OCI-LY7 (cell line): ENCODE measurements around the gene ACTN1. TPM values are rescaled to one million over a fixed set of nuclear protein-coding genes. Genes with fewer than 3 reads are reported as not detected.

Experiments used
- BruUV-seq: library from RNA; stranded (reverse); fragments of 400-500 nt; replicated peaks from 2 replicates; lab custom pipeline; 2021; lab: Mats Ljungman, UMichigan
- CTCF ChIA-PET: fragments of 300-600 bp; sonication (Branson Sonifier 250); formaldehyde crosslinking; loops from one replicate; lab custom pipeline; 2022; ENCODE audit warnings: antibody characterized with exemption; ENCODE audit not compliant: unreplicated experiment; lab: Charles Lee
- POLR2A ChIA-PET: fragments of 300-600 bp; sonication (Branson Sonifier 250); formaldehyde crosslinking; loops from one replicate; lab custom pipeline; 2022; ENCODE audit warnings: antibody characterized with exemption; lab: Charles Lee
- DNase-seq: peaks from one replicate; pipeline ENCODE4 v3.0.0-alpha.2; 2015; ENCODE audit warnings: low spot score
- H2AFZ ChIP-seq: fragments of 200-600 bp; sonication (generic), shearing (Covaris generic); 2 replicates; pipeline ENCODE4 v1.6.1; 2014; ENCODE audit warnings: mild to moderate bottlenecking, antibody characterized with exemption, low read length, moderate library complexity
- H3K27ac ChIP-seq: fragments of 200-600 bp; sonication (generic); 2 replicates; pipeline ENCODE4 v1.5.1; 2014; ENCODE audit warnings: mixed run types, low read depth, mild to moderate bottlenecking, moderate library complexity, low read length, inconsistent platforms; ENCODE audit not compliant: poor library complexity, severe bottlenecking
- H3K36me3 ChIP-seq: fragments of 200-600 bp; sonication (generic); 2 replicates; pipeline ENCODE4 v1.6.1; 2014; ENCODE audit warnings: mild to moderate bottlenecking, antibody characterized with exemption, low read length, moderate library complexity, mixed read lengths; ENCODE audit not compliant: insufficient read depth
- H3K4me1 ChIP-seq: fragments of 200-600 bp; sonication (generic); 2 replicates; pipeline ENCODE4 v1.5.1; 2014; ENCODE audit warnings: mild to moderate bottlenecking, low read length; ENCODE audit not compliant: insufficient read depth, poor library complexity, severe bottlenecking
- H3K4me2 ChIP-seq: fragments of 200-600 bp; sonication (generic); 2 replicates; pipeline ENCODE4 v1.6.1; 2014; ENCODE audit warnings: mild to moderate bottlenecking, low read length
- H3K4me3 ChIP-seq: fragments of 200-600 bp; sonication (generic); 2 replicates; pipeline ENCODE4 v1.5.1; 2014; ENCODE audit warnings: mild to moderate bottlenecking, low read depth, low read length; ENCODE audit not compliant: poor library complexity, severe bottlenecking
- H3K79me2 ChIP-seq: fragments of 200-600 bp; sonication (generic); 2 replicates; pipeline ENCODE4 v1.6.1; 2016; ENCODE audit warnings: low read depth, mild to moderate bottlenecking, low read length, moderate library complexity, mixed read lengths; ENCODE audit not compliant: insufficient read depth
- H3K9me2 ChIP-seq: fragments of 200-600 bp; sonication (generic); 2 replicates; pipeline ENCODE4 v1.6.1; 2016; ENCODE audit warnings: mild to moderate bottlenecking, low read length, mixed read lengths; ENCODE audit not compliant: insufficient read depth
- H3K9me3 ChIP-seq: fragments of 200-600 bp; sonication (generic); 2 replicates; pipeline ENCODE4 v1.6.1; 2014; ENCODE audit warnings: mild to moderate bottlenecking, mixed run types, low read length, mixed read lengths
- H4K20me1 ChIP-seq: fragments of 200-600 bp; sonication (generic); 2 replicates; pipeline ENCODE4 v1.6.1; 2014; ENCODE audit warnings: mild to moderate bottlenecking, antibody characterized with exemption, low read length, moderate library complexity, mixed read lengths; ENCODE audit not compliant: insufficient read depth
- EZH2phosphoT487 ChIP-seq: fragments of 200-600 bp; sonication (generic); IDR thresholded peaks from 2 replicates; pipeline ENCODE4 v1.6.1; 2018; ENCODE audit warnings: low read depth, borderline replicate concordance, mild to moderate bottlenecking, mixed run types, antibody characterized with exemption, low read length, moderate library complexity, mixed read lengths
- intact Hi-C: fragments of 100-400 bp; cut with micrococcal nuclease; formaldehyde crosslinking; loops from one replicate; pipeline ENCODE4 v1.10.0; 2022; ENCODE audit not compliant: unreplicated experiment
- total RNA-seq, 2 experiments: library from RNA; depleted of rRNA in 1 of 2; stranded (reverse); fragments of >200 nt in 1 of 2; shearing (Covaris generic) in 1 of 2; gene quantifications; 2 replicates each; pipeline ENCODE4 v1.2.3, GENCODE V29; 2014 to 2022
- TF ChIP-seq, protein P1 (sequence below): fragments of 200-600 bp; sonication (generic); conservative IDR thresholded peaks from 2 replicates; pipeline ENCODE4 v1.5.1; 2014; ENCODE audit warnings: mild to moderate bottlenecking, antibody characterized with exemption, low read length, moderate library complexity, mixed read lengths

The ACTN1 gene
- total RNA-seq, 2 experiments from 2014 or later = 0.51 to 1.8 TPM

DNA sequence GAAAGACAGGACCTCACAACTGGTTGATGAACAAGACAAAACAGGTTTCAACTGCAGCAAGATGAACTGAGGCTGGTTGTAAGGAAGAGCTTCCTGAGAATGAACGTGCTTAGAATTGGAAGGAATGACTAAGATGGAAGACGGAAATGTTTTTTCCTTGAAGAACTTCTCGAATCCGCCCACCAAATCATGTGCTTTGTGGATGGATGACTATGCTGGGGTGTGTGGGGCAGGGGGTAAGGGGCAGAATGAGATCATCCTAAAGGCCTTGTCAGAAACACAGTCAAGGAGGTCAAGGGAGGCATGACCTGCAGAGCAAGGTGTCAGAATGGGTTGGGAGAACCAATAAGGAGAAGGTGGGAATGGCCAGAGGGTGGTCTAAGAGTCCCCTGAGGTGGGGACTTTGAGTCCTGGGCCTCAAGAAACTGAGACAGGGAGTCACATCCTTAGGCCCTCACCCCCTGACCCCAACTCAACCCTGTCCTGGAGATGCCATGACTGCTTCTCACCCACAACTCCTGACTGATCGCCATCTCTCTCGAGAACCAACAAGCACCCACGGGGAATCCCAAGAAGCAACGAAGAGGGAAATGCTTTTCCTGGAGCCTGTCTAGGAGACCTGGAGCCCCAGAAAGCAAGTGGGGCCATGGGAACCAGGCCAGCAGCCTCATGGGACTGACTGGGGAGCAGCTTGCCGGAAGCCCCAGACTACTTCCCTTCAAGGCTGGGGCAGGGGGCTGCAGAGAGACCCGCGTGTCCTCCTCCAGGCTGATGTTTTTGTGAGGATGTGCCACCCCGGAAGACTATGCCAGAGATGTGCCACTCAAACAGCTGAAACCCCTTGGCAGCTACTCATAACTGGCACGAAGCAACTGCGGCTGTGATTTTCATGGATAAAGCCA lies 84.0 kb downstream of the ACTN1 start:
- intact Hi-C loops = no loop called here
- Histone ChIP-seq H3K27ac (no peak overlapping the region), H3K4me3 (no peak overlapping the region), H4K20me1 (no peaks in the 10 kb centered on the region), H3K79me2 (no peaks in the 10 kb centered on the region), H2AFZ (no peak overlapping the region), H3K9me3 (no peaks in the 10 kb centered on the region), H3K9me2 (no peaks in the 10 kb centered on the region), H3K4me1 (no peaks in the 10 kb centered on the region), H3K4me2 (no peak overlapping the region), H3K36me3 (no peaks in the 10 kb centered on the region)
- TF ChIP-seq EZH2phosphoT487 = no peak
- TF ChIP-seq, protein P1, sequence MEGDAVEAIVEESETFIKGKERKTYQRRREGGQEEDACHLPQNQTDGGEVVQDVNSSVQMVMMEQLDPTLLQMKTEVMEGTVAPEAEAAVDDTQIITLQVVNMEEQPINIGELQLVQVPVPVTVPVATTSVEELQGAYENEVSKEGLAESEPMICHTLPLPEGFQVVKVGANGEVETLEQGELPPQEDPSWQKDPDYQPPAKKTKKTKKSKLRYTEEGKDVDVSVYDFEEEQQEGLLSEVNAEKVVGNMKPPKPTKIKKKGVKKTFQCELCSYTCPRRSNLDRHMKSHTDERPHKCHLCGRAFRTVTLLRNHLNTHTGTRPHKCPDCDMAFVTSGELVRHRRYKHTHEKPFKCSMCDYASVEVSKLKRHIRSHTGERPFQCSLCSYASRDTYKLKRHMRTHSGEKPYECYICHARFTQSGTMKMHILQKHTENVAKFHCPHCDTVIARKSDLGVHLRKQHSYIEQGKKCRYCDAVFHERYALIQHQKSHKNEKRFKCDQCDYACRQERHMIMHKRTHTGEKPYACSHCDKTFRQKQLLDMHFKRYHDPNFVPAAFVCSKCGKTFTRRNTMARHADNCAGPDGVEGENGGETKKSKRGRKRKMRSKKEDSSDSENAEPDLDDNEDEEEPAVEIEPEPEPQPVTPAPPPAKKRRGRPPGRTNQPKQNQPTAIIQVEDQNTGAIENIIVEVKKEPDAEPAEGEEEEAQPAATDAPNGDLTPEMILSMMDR = no peak
- CTCF ChIA-PET = no interaction called here
- BruUV-seq = no TSS peak
- no peak for DNase-seq
- POLR2A ChIA-PET = interaction anchor here (0.6 to 1.2 kb wide), 3 partner anchors 10 to 1012 kb away, joined by 3 to 6 read pairs (median 3); no protein-coding TSS in a partner anchor

DNA sequence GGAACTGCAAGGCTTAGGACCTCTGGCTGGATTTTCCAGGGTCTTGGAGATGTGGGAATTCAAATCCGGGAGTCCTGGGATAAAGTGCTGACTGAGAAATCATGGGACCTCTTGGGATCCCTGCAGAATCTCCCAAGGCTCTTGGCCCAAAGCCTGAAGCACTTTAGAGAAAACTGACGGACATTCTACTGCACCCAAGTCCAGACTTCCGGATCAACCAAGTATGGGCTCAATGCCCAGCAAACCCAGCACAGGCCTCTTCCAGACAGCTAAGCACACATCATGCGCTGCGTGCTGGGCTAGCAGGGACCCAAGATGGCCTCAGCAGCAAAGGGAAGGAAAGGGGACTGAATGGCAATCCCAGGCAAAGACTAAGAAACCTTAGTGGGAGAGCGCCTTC lies 85.0 kb downstream of the ACTN1 start:
- ChIA-PET CTCF (no interaction called here), POLR2A (interaction anchor here (0.5 to 0.7 kb wide), 2 partner anchors 204 to 1011 kb away, joined by 3 read pairs; no protein-coding TSS in a partner anchor)
- Histone ChIP-seq H2AFZ (no peak overlapping the region), H3K4me3 (no peak overlapping the region), H3K36me3 (no peaks in the 10 kb centered on the region), H4K20me1 (no peaks in the 10 kb centered on the region), H3K9me2 (no peaks in the 10 kb centered on the region), H3K79me2 (no peaks in the 10 kb centered on the region), H3K4me2 (no peak overlapping the region), H3K9me3 (no peaks in the 10 kb centered on the region), H3K4me1 (no peaks in the 10 kb centered on the region), H3K27ac (no peak overlapping the region)
- TF ChIP-seq EZH2phosphoT487 = no peak
- TF ChIP-seq, protein P1 = no peak
- BruUV-seq = no TSS peak
- no peak for DNase-seq
- intact Hi-C loops = no loop called here

DNA sequence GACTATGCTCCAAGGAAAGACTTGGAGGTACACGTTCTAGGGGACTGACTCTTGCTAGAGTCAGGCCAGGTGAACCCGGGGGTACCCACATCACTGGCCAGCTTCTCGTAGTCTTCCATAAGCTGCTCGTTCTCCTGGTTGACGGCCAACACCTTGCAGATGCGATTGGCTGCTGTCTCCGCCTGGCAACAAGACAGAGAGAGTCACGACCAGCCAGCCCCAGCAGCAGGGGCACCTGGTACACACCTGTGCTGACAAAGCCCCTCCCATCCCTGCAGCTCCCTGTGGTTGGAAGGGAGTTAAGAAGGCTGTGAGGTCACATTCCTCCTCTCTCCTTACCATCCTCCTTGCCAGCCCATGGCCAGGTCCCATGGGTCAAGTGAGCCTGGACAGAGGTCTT lies 85.5 kb downstream of the ACTN1 start:
- TF ChIP-seq, protein P1 = no peak
- TF ChIP-seq EZH2phosphoT487 = no peak
- H3K4me3 ChIP-seq = no peak overlapping the region
- ChIA-PET POLR2A (no interaction called here), CTCF (no interaction called here)
- H3K79me2 ChIP-seq = no peaks in the 10 kb centered on the region
- H3K4me1 ChIP-seq = no peaks in the 10 kb centered on the region
- no peaks in the 10 kb centered on the region for H3K9me3 ChIP-seq
- no peaks in the 10 kb centered on the region for H3K36me3 ChIP-seq
- H4K20me1 ChIP-seq = no peaks in the 10 kb centered on the region
- intact Hi-C loops = no loop called here
- H2AFZ ChIP-seq = no peak overlapping the region
- no peak for DNase-seq
- BruUV-seq = no TSS peak
- no peak overlapping the region for H3K27ac ChIP-seq
- H3K4me2 ChIP-seq = no peak overlapping the region
- no peaks in the 10 kb centered on the region for H3K9me2 ChIP-seq
